ENCODE results near the gene ADGRB3.
A peak's percentile ranks its signal among the peaks of the same experiment; 100 is the strongest.

Gene ADGRB3

DNA sequence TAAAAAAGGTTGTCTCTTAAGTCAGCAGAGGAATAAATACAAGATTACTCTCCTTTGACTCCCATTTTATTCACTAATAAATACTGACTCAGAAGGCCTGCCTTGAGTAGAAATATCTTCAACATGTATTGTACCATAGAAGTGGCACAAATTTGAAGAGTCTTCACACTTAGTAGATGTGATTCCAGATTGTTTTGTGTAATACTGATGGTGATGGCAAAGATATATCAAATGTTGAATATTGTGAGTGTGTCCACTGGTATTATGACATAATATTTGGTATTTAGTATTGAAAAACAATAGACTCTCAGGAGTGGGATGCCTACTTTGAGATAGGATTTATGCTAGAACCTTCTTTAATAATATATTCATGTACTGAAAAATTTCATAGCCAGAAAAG is 7.0 kb downstream of the ADGRB3 start:
- no peak for DNase-seq (ENCODE audit: low read depth in 2 of 2)
- TF ChIP-seq, protein P1, sequence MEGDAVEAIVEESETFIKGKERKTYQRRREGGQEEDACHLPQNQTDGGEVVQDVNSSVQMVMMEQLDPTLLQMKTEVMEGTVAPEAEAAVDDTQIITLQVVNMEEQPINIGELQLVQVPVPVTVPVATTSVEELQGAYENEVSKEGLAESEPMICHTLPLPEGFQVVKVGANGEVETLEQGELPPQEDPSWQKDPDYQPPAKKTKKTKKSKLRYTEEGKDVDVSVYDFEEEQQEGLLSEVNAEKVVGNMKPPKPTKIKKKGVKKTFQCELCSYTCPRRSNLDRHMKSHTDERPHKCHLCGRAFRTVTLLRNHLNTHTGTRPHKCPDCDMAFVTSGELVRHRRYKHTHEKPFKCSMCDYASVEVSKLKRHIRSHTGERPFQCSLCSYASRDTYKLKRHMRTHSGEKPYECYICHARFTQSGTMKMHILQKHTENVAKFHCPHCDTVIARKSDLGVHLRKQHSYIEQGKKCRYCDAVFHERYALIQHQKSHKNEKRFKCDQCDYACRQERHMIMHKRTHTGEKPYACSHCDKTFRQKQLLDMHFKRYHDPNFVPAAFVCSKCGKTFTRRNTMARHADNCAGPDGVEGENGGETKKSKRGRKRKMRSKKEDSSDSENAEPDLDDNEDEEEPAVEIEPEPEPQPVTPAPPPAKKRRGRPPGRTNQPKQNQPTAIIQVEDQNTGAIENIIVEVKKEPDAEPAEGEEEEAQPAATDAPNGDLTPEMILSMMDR (IDR thresholded peaks at IDR 0.05; ENCODE audit: low read depth, low read length) = no peak
- no peak overlapping the region for H3K4me3 ChIP-seq (replicated peaks in 1 of 2; ENCODE audit: low read depth in 2 of 2, low read length in 2 of 2)

DNA sequence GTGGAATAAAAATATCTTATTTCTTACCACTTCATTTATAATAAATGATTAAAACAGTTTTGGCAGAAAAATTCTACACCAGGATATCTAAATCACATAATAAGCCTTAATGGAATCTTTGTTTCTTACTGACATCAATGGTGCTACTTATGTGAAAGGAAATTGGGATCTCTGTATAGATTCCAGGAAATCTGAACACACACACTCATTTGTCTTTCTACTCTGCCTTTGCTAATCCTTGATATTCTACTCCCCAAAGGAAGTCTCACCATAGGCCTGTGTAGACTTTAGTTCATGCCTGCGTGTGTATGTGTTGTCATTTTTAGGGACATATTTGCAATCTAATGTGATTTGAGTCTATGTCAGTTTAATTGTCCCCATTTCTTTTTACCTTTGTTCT is 7.9 kb downstream of the ADGRB3 start:
- no peak overlapping the region for H3K4me3 ChIP-seq (replicated peaks in 1 of 2; ENCODE audit: low read depth in 2 of 2, low read length in 2 of 2)
- no peak for DNase-seq (ENCODE audit: low read depth in 2 of 2)
- TF ChIP-seq, protein P1 (IDR thresholded peaks at IDR 0.05; ENCODE audit: low read depth, low read length) = no peak

DNA sequence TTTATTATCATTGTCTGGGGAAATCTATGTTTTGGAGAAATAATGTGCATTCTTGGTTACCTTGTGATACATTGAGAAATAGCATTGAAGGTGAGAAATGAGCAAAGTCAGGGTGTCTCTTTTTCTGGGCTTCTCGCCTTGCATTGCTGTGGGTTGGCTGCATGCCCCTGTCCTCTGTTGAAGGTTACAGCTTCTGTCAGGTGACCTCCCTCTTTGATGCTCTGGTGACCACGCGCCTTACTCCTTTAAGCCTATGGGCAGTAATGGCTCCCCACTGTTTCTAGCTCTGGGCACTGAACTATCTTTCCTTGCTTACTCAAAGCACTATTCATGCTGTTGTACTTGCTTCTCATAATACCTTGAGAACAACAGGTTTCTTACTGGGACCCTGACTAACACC is 14.6 kb downstream of the ADGRB3 start:
- DNase-seq (ENCODE audit: low read depth in 2 of 2) = no peak
- H3K4me3 ChIP-seq (replicated peaks in 1 of 2; ENCODE audit: low read depth in 2 of 2, low read length in 2 of 2) = no peak overlapping the region
- TF ChIP-seq, protein P1 (IDR thresholded peaks at IDR 0.05; ENCODE audit: low read depth, low read length) = no peak

DNA sequence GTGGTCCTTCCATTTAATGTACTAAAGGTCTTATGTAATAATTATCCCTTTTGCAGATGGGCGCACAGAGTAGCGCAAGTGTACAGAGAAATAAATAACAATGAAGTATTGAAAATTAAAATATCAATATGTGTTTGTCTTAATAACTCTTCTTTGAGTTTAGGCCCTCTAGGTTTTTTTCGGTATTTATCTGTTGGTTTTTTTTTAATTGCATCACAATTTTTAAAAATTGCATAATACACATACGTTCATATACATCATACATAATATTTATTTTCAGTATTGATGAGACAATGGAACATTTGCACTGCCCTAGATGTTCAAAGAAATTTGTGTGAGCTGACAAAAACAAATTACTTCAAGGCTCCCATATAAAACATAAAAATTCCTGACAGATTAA is 15.1 kb downstream of the ADGRB3 start:
- TF ChIP-seq, protein P1 (IDR thresholded peaks at IDR 0.05; ENCODE audit: low read depth, low read length) = no peak
- DNase-seq (ENCODE audit: low read depth in 2 of 2) = no peak
- H3K4me3 ChIP-seq (replicated peaks in 1 of 2; ENCODE audit: low read depth in 2 of 2, low read length in 2 of 2) = no peak overlapping the region

DNA sequence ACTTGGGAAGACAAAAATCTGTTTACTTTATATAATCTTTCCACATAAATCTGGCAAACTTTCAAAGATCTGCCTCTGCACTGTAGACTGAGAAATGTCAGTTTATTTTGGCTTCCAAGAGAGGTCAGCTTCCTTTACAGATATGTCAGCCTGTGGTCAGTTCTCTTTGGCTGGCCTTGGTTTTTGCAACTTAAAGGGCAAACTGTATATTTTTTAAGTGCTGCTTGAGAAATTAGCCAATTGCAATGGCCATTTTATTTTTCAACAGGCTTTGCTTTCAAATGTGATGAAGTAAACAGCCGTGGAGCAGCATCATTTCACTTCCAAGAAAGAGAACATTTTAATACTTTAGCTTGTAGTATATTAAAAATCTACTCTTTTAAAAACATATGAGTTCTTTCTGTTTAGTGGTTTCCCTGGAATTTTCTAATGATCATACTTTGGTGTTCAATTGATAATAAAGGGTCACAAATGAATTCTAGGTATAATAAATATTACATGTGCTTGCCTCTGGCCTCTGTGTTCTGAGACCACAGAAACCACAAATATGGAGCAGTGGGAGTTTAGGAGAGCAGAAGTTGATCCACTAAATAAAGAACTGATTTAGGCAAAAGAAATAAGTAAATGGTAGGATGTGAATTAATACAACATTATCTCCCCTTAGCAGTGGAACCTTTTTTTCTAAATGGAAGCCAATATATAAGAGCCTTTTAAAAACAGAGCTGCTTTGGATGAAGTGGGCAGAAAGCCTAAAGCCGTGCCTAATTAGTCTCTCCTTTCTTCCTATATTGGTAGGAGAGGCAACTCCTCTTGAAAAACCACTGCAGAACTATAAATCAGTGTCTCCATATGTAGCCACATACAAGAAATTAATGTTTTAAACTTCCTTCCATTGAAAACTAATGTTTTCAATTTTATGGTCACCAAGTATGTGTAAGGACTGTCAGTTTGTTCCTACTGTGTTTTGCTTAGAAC is 16.2 kb downstream of the ADGRB3 start:
- peak; percentile 63 to 73 for DNase-seq (ENCODE audit: low read depth in 2 of 2)
- no peak overlapping the region for H3K4me3 ChIP-seq (replicated peaks in 1 of 2; ENCODE audit: low read depth in 2 of 2, low read length in 2 of 2)
- TF ChIP-seq, protein P1 (IDR thresholded peaks at IDR 0.05; ENCODE audit: low read depth, low read length) = no peak

DNA sequence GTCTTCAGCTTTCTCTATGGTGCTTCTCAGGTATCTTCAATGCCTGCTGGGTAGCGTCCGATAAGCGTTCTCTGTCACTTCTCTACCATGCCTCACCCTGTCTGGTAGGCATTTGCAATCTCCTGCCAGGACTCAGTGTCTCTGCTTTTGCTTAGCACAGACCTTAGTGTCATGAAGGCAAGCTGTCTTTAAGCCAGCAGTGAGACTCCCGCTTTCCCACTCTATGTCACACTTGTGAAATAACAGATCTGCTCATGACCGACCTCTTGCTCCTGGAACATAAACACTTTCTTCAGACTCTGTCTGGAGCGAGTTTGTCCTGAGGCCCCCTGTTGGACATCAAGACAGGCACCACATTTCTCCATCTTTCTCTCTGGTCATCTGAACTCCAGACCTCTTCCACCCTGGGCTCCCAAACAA is 17.0 kb downstream of the ADGRB3 start:
- H3K4me3 ChIP-seq (replicated peaks in 1 of 2; ENCODE audit: low read depth in 2 of 2, low read length in 2 of 2) = no peak overlapping the region
- TF ChIP-seq, protein P1 (IDR thresholded peaks at IDR 0.05; ENCODE audit: low read depth, low read length) = no peak
- DNase-seq (ENCODE audit: low read depth in 2 of 2) = no peak
